Esophagus muscularis mucosa (tissue), 4 donors: ENCODE measurements around the gene PAM16. TPM values are rescaled to one million over a fixed set of nuclear protein-coding genes. Genes with fewer than 3 reads are reported as not detected.

Experiments used
- DNase-seq: peaks from one replicate; pipeline ENCODE4 v3.0.0-alpha.2; 2017; ENCODE audit errors: extremely low spot score
- H3K27ac ChIP-seq, 4 donors: fragments of 200-600 bp; sonication (generic); replicated peaks in 1 of 4; 1 replicate in 3 of 4; 2 replicates in 1 of 4; pipeline ENCODE4 v1.5.1; 2016 to 2019; ENCODE audit warnings: mild to moderate bottlenecking in 1 of 4
- H3K27me3 ChIP-seq, 4 donors: fragments of 200-600 bp; sonication (generic); one replicate each; pipeline versions ENCODE4 v1.5.1 to v1.6.0; 2016 to 2019
- H3K36me3 ChIP-seq, 4 donors: fragments of 200-600 bp; sonication (generic); one replicate each; pipeline ENCODE4 v1.5.1; 2016 to 2019
- H3K4me1 ChIP-seq, 4 donors: fragments of 200-600 bp; sonication (generic); one replicate each; pipeline ENCODE4 v1.5.1; 2016 to 2019
- H3K4me3 ChIP-seq, 4 donors: fragments of 200-600 bp; sonication (generic); 1 replicate in 2 of 4; 2 replicates in 2 of 4; pipeline ENCODE4 v1.5.1; 2016 to 2019; ENCODE audit warnings: mild to moderate bottlenecking in 4 of 4, moderate library complexity in 1 of 4
- H3K9me3 ChIP-seq, 4 donors: fragments of 200-600 bp; sonication (generic); 1 replicate in 3 of 4; 2 replicates in 1 of 4; pipeline ENCODE4 v1.5.1; 2016 to 2019
- EP300 ChIP-seq: sonication (generic); formaldehyde crosslinking; IDR thresholded peaks from one replicate; pipeline ENCODE4 v1.6.1; 2017; ENCODE audit warnings: antibody characterized with exemption
- POLR2A ChIP-seq: fragments of 450-650 bp; IDR thresholded peaks from one replicate; pipeline ENCODE4 v1.6.1; 2017; ENCODE audit warnings: antibody characterized with exemption, moderate library complexity, mild to moderate bottlenecking, low read depth
- POLR2AphosphoS5 ChIP-seq, 2 donors: sonication (generic); formaldehyde crosslinking; IDR thresholded peaks; one replicate each; pipeline ENCODE4 v1.6.1; 2017; ENCODE audit warnings: antibody characterized with exemption in 2 of 2
- WGBS: methylation state at CpG from one replicate; pipeline ENCODE4 v1.1.5; 2018; 5-methylcytosine and 5-hydroxymethylcytosine counted together
- intact Hi-C: fragments of 100-400 bp; cut with DNase I; formaldehyde crosslinking; loops from one replicate; pipeline ENCODE4 v1.15.1; 2023
- total RNA-seq, 4 donors: library from RNA; depleted of rRNA; stranded (reverse); fragments of >200 nt; gene quantifications; one replicate each; pipeline versions ENCODE4 v1.1.0 to v1.2.1, GENCODE V29; 2016
- TF ChIP-seq, protein P1 (sequence below), 3 experiments: fragments of 200-600 bp in 2 of 3; fragments of 450-650 bp in 1 of 3; sonication (generic) in 2 of 3; IDR thresholded peaks; one replicate each; pipeline ENCODE4 v1.5.1; 2017 to 2019; ENCODE audit warnings: antibody characterized with exemption in 3 of 3, mild to moderate bottlenecking in 2 of 3, moderate library complexity in 1 of 3

Gene PAM16
- total RNA-seq, 4 donors from 2014 or later: 24.5 to 44.1 (median 40.2) TPM

DNA sequence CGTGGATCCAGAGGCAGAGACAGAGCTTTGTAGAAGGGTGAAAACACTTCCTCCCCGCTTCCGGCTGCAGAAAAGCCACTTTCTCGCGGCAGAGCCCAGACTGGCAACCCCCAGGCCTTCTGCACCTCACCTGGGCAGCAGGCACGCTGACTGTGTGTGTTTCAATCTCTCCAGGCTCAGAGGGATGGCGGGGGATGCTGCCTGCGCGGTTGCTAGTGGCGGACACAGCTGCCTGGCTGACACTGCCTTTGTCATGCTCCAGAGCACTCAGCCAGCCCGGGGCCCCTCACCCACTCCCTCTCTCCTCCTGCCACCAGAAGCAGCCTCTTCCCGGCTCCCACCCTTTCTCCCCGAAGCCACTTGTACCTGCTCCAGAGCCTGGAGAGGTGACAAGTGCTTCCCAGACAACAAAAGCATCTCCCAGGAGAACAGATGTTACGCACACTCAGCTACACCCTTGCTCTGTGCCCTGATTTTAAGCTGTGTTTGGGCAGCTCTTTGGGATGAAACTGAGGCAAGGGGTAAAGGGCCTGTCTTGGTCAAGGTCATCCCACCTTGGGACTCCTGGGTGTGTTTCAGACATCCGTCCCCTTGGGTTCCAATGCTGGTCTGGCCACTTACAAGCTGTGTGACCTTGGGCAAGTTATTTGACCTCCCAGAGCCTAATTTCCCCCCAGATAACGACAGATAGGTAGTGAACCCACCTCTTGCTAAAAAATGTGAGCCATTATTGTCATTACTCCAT lies 44.5 kb downstream of the PAM16 start:
- peaks cover 18 to 36% (median 30%) of the 10 kb centered on the region in 4 donors for H3K4me1 ChIP-seq
- peak overlapping the region; percentile 56 to 64 (median 57) for H3K4me3 ChIP-seq
- intact Hi-C loops: no loop called here
- no peaks in the 10 kb centered on the region for H3K9me3 ChIP-seq
- H3K27ac ChIP-seq: peak overlapping the region; percentile 84 to 91 (median 89)
- 80% methylated on average over 11 of the region's 16 CpGs for WGBS
- H3K36me3 ChIP-seq: no peaks in the 10 kb centered on the region
- DNase-seq: no peak
- TF ChIP-seq EP300: no peak
- no peak for TF ChIP-seq POLR2AphosphoS5 (IDR thresholded peaks at IDR 0.05)
- TF ChIP-seq, protein P1, sequence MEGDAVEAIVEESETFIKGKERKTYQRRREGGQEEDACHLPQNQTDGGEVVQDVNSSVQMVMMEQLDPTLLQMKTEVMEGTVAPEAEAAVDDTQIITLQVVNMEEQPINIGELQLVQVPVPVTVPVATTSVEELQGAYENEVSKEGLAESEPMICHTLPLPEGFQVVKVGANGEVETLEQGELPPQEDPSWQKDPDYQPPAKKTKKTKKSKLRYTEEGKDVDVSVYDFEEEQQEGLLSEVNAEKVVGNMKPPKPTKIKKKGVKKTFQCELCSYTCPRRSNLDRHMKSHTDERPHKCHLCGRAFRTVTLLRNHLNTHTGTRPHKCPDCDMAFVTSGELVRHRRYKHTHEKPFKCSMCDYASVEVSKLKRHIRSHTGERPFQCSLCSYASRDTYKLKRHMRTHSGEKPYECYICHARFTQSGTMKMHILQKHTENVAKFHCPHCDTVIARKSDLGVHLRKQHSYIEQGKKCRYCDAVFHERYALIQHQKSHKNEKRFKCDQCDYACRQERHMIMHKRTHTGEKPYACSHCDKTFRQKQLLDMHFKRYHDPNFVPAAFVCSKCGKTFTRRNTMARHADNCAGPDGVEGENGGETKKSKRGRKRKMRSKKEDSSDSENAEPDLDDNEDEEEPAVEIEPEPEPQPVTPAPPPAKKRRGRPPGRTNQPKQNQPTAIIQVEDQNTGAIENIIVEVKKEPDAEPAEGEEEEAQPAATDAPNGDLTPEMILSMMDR (IDR thresholded peaks at IDR 0.05): no peak
- no peak for TF ChIP-seq POLR2A
- no peaks in the 10 kb centered on the region for H3K27me3 ChIP-seq

DNA sequence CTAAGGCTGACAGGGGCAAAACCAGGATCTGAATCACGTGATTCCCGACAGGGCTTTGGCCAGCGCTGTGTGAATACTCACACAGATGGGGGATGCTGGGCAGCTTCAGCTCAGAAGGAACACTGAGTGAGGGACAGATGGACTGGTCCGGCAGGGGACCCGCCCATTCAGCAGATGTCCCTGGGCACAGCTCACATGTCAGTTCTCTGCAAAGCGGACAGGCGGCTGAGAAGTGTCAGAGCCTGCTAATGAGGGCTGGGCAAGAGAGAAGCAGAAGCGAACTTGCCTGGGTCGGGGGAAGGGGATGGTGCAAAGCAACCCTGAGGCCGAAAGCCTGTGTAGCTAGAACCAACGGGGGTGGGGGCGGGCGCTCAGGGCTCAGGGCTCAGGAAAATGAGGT lies 47.1 kb downstream of the PAM16 start:
- TF ChIP-seq POLR2A (no peak), POLR2AphosphoS5 (IDR thresholded peaks at IDR 0.05) (no peak), EP300 (no peak)
- TF ChIP-seq, protein P1 (IDR thresholded peaks at IDR 0.05): no peak
- intact Hi-C loops: no loop called here
- 74% methylated on average over 13 of the region's 13 CpGs for WGBS
- no peak overlapping the region for H3K4me3 ChIP-seq
- H3K36me3 ChIP-seq: no peaks in the 10 kb centered on the region
- no peaks in the 10 kb centered on the region for H3K27me3 ChIP-seq
- no peak overlapping the region for H3K27ac ChIP-seq
- H3K9me3 ChIP-seq: no peaks in the 10 kb centered on the region
- no peak for DNase-seq
- H3K4me1 ChIP-seq: peaks cover 24 to 32% (median 30%) of the 10 kb centered on the region in 4 donors

DNA sequence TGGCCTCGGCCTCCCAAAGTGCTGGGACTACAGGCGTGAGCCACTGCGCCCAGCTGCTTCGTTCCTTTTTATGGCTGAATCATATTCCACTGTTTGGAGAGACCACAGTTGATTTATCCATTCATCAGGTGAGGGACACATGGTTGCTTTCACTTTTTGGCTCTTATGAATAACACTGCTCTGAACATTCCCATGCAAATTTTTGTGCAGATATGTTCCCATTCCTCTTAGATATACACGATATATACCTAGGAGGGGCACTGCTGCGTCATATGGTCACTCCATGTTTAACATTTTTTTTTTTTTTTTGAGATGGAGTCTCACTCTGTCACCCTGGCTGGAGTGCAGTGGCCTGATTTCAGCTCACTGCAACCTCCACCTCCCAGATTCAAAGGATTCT lies 49.2 kb downstream of the PAM16 start:
- intact Hi-C loops: no loop called here
- DNase-seq: no peak
- no peaks in the 10 kb centered on the region for H3K9me3 ChIP-seq
- peaks cover 25 to 29% (median 28%) of the 10 kb centered on the region in 4 donors for H3K4me1 ChIP-seq
- H3K36me3 ChIP-seq: no peaks in the 10 kb centered on the region
- no peak overlapping the region for H3K4me3 ChIP-seq
- TF ChIP-seq, protein P1 (IDR thresholded peaks at IDR 0.05): no peak
- TF ChIP-seq POLR2AphosphoS5 (IDR thresholded peaks at IDR 0.05): no peak
- no peak overlapping the region for H3K27ac ChIP-seq
- WGBS: 95% methylated on average over 6 of the region's 6 CpGs
- H3K27me3 ChIP-seq: no peaks in the 10 kb centered on the region

DNA sequence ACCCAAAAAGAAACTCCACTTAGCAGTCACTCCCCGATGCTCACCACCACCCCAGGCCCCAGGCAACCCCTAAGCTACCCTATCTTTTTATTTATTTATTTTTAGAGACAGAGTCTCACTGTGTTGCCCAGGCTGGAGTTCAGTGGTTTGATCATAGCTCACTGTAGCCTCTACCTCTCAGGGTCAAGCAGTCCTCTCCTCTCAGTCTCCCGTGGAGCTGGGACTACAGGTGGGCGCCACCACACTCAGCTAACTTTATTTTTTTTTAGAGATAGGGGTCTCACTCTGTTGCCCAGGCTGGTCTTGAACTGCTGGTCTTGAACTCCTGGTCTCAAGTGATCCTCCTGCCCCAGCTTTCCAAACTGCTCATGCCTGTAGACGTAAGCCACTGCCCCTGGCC lies 49.9 kb downstream of the PAM16 start:
- H3K36me3 ChIP-seq: no peaks in the 10 kb centered on the region
- no peak for DNase-seq
- peaks cover 19 to 22% (median 21%) of the 10 kb centered on the region in 4 donors for H3K4me1 ChIP-seq
- intact Hi-C loops: no loop called here
- H3K9me3 ChIP-seq: no peaks in the 10 kb centered on the region
- TF ChIP-seq, protein P1 (IDR thresholded peaks at IDR 0.05): no peak
- TF ChIP-seq POLR2AphosphoS5 (IDR thresholded peaks at IDR 0.05) (no peak), EP300 (no peak), POLR2A (no peak)
- WGBS: 96% methylated on average over 4 of the region's 4 CpGs
- H3K4me3 ChIP-seq: no peak overlapping the region
- no peak overlapping the region for H3K27ac ChIP-seq
- H3K27me3 ChIP-seq: no peaks in the 10 kb centered on the region
